Stimulated activated CD4-positive, alpha-beta T cell treated with anti-CD3 and anti-CD28 coated beads, TNF-alpha, amount 100 ng/mL, for 48 hours (primary cell): ENCODE data around the gene KCTD10.
"Not testable (repeated sequence)": the region's sequence is repeated elsewhere in the genome, so short reads cannot be mapped to it uniquely, and the experiment has no call there.

Experiments
- DNase-seq, 3 donors: peaks; one replicate each; pipeline ENCODE4 v3.0.0-alpha.2; 2020; ENCODE audit warnings: low read depth in 3 of 3

Gene KCTD10

DNA sequence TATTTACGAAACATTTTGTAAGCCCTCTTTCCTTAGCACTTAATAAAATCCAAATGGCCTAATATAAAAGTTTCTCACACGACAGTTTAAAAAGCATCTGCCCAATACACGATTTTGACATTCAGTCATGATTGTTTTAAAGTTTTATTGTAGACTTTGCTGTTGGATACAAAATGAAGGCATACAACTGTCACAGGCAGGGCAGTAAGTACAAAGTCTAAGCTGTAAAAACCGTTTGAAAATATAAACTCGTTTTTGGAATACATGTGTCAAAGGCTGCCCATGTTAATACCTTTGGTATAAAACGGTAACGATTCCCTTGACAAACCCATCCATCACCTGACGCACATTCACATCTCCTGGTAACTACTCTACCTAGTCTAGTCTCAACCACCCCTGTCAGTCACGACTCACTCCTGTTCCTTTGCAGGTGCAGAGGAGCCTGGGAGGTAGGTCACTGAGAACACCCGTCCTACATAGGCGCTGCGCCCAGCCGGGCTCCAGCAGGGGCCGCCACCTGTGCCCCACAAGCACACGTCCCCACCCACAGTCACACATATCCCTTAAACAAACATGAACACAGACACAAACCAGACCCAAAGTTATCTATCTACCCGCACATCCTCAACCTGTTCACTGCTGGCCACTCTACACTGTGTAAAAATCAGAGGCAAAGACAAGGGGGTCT, 27.1 kb downstream of the KCTD10 start:
- no peak for DNase-seq

GRCh38 chr12:109448707-109449390, 28.3 kb downstream of the KCTD10 start:
- DNase-seq: no peak

- no peak for DNase-seq
Measured at GRCh38 chr12:109448272-109448671, 28.8 kb downstream of the KCTD10 start.

DNA sequence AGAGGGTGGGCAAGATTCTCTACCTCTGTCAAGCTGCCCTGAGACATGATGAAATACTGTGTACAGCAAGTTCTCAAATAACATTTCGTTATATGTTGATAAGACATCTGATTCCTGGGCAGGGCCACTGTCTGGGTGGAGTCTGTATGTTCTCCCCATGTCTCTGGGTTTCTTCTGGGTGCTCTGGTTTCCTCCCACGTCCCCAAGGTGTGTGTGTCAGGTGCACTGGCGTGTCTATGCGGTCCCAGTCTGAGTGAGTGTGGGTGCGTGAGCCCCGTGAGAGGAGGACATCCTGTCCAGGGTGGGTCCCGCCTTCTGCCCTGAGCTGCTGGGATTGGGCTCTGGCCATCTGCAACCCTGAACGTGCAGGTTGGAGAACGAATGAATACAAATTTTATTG, 29.6 kb downstream of the KCTD10 start:
- DNase-seq: no peak

DNA sequence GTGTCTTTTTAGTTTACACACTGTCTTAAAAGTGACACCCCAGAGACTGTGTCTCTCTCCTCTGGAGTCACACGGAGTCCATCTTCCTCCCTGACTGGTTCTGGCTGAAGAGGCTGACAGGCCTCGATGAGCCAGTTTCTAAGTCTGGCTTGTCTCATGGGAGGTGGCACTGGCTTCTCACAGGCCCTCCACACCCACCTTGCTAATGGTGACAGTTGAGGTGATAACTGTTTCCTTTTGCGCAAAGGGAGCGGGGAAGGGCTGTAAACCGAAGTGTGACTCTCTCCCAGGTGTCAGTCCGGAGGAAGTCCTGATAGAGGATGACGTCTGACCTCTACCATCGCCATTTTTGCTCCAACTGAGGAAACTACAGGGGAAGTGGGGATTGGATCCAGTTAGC, 30.2 kb downstream of the KCTD10 start:
- no peak for DNase-seq

- DNase-seq: no peak
Measured at GRCh38 chr12:109445191-109445609, 31.9 kb downstream of the KCTD10 start.

DNA sequence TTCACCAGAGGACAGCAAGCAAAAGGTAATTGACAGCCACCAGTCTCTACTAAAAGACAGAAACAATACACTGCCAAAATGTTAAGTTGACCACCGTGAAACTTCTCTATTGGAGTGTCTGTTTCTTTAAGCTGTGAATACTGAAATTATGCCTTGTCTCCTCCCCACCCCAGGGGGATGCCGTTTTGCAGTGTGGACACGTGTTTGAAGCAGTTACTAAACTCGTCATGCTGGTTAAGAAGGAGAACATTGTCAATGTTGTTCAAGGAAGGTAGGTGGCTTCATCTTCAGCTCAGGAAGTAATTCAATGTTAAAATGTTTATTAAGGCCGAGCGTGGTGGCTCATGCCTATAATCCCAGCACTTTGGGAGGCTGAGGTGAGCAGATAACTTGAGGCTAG, 32.8 kb downstream of the KCTD10 start:
- no peak for DNase-seq

GRCh38 chr12:109443794-109444193, 33.3 kb downstream of the KCTD10 start:
- DNase-seq: no peak

- DNase-seq: no peak
Measured at GRCh38 chr12:109440851-109441490, 36.1 kb downstream of the KCTD10 start.

- DNase-seq: not testable (repeated sequence)
Measured at GRCh38 chr12:109439951-109440350, 37.1 kb downstream of the KCTD10 start.

- DNase-seq: no peak
Measured at GRCh38 chr12:109439181-109439580, 37.9 kb downstream of the KCTD10 start.

DNA sequence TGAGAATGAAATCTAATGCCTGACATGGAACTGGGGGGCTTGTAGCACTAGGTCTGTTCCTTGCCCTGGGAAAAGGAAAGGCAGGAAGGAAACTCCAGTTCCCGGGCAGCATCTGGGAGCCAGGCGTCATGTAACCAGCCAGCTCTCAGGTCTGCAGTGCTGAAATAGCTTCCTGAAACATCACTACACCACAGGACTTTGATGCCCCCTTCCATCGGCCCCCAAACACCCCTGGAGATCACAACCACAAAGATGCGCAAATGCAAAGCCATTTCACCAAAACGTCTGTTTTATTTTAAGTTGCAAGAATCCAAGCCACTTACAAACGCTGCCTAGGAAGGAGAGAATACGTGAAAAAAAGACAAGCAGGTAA, 40.9 kb downstream of the KCTD10 start:
- DNase-seq: no peak

DNA sequence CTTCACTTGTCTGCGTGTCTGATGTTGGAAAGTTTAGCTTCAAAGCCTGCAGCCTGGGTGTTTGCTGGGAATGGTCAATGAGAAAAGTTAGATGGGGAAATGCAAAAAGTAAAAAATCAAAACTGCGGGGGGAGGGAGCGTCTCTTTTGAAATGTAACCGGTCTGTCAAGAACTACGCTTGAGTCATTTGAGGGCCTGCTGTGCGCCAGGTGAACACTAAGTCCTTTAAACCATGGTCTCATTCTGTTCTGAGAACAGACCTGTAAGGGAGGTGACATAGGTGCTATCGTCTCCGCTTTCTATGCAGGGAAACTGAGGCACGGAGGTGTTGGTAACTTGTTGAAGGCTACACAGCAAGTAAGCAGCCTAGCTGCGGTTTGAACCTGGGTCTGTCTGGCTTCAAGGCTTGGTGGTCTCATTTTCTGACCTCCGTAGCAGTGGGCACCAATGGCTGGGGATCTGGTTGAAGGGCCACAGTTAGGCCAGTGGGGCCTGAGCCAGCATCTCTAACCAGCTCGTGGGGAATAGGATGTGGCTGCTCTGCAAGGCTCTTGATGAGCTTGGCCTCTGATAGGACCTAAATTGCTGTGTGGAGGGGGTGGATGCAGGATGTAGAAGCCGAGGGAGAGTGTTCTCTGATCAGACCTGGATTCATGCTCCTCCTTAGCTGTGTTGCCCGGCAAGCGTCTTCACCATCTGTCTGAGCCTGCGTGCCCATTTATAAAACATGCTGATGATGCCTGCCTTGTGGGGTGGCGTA, 41.5 kb downstream of the KCTD10 start:
- no peak for DNase-seq

- no peak for DNase-seq
Measured at GRCh38 chr12:109434582-109434981, 42.5 kb downstream of the KCTD10 start.

DNA sequence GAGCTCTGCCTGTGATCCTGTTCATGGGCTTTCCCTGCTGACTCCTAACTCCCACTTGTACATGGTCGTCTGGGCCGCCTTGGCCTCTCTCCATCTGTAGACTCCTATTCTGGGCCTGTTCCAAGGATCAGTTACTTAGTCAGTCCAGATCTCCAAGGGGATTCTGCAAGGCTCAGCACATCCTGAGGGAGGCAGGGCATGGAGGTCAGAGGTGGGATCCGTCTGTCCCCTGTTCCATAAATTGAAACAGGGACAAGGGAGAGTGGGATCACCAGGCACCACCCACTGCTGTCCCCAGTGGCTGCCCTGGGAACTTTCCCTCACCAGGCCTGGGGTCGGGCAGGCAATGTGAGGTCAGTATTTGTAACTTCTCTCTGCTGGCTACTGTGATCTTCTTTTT, 43.5 kb downstream of the KCTD10 start:
- no peak for DNase-seq

GRCh38 chr12:109432842-109433304, 44.2 kb downstream of the KCTD10 start:
- peak; percentile 55 to 72 (median 59) for DNase-seq

- DNase-seq: no peak
Measured at GRCh38 chr12:109432431-109432830, 44.7 kb downstream of the KCTD10 start.

DNA sequence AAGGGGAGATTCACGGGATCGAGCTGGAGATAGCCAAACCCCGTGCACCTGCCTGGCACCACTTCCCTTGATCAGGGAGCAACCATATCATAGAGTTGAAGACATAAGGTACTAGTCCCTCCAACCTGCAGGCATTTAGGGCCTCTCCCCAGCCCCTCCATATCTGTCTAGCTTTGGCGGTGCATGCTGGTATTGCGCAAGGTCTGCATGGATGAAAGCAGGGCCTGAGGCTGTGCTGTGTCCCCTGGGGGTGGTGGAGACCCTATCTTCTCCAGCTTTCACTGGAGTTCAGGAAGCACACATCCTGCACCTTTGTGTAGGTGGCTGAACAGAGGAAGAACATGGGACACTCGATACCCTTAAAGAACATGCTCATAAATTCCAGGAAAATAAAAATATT, 46.9 kb downstream of the KCTD10 start:
- no peak for DNase-seq

- DNase-seq: not testable (repeated sequence)
Measured at GRCh38 chr12:109428804-109429203, 48.3 kb downstream of the KCTD10 start.

DNA sequence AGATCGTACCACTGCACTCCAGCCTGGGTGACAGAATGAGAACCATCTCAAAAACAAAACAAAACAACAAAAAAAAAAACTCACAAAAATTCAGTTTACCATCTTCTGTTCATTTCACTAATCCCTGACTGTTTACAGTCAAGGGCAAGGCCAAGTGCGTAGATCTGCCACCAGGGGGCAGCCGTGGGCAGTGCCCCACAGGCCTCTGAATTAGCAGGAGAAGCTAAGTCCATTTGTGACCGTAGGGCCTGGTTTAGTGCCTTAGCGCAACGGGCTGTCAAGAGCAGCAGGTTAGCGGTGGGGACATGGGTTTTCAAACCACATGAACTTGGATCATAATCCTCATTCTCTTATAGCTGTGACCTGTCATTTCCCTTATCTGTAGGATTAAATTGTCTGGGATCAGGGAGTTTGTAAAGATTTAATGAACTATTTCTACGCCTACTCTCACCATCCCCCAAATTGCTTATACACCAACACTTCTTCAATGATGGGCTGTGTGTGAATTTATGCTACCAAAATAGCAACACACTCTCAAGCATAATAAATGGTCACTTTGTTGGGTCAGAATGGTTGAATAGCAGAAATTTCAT, 49.0 kb downstream of the KCTD10 start:
- DNase-seq: peak; percentile 49 to 67 (median 55)

DNA sequence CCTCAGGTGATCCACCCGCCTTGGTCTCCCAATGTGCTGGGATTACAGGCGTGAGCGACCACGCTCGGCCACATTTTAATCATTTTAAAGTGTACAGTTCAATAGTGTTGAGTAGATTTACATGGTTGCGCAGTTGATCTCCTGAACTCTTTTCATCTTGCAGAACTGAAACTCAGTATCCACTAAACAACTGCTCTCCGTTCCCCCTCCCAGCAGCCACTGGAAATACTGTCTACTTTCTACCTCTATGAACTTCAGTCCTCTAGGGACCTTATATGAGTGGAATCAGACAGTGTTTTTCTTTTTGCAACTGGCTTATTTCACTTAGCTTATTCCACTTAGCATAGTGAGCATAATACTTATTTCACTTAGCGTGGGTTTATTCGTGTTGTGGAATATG, 53.7 kb downstream of the KCTD10 start:
- DNase-seq: no peak

DNA sequence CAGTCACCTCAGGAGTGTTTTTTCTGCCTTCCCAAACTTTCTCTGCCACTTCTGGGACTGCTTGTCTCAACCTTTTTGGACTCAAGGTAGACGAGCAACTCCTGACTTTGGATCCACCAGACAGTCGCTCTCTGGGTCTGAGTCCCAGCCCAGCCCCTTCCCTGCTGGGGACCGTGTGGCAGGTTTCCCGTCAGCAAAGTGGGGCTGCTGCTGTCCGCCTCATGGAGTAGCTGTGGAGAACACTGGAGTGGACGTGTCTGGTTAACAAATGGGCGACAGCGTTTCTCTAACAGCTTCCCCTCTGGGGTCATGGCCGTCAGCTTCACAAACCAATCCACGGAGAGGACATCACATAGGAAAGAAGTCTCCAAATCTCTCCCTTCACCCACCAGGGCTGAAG, 54.8 kb downstream of the KCTD10 start:
- no peak for DNase-seq
